SU-DHL-6 (cell line): ENCODE measurements around the gene EYS.

Experiments
- EZH2phosphoT487 ChIP-seq: fragments of 200-600 bp; sonication (generic), shearing (Covaris generic); conservative IDR thresholded peaks from 2 replicates; pipeline ENCODE4 v1.6.1; 2018; ENCODE audit warnings: mild to moderate bottlenecking, antibody characterized with exemption, low read length, moderate library complexity, mixed read lengths
- TF ChIP-seq, protein P1 (sequence below): fragments of 200-600 bp; sonication (generic); IDR thresholded peaks from one replicate; pipeline ENCODE4 v1.5.1; 2017; ENCODE audit warnings: antibody characterized with exemption, mild to moderate bottlenecking, low read length, moderate library complexity; ENCODE audit not compliant: insufficient read depth, poor library complexity, severe bottlenecking

DNA sequence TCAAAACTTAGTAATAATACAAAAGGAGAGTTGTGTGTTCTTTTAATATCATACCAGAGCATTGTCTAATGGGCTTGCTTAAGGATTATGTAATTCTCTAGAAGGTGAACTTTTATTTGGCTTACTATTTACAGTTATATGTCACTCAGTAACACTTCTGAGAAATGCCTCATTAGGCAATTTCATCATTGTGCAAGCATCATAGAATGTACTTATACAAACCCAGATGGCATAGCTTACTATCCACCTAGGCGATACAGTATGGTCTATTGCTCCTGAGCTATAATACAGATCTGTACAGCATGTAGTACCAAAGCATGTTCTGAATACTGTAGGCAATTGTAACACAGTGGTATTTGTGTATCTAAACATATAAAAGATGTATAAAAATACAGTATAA lies 1731.3 kb downstream of the EYS start:
- TF ChIP-seq, protein P1, sequence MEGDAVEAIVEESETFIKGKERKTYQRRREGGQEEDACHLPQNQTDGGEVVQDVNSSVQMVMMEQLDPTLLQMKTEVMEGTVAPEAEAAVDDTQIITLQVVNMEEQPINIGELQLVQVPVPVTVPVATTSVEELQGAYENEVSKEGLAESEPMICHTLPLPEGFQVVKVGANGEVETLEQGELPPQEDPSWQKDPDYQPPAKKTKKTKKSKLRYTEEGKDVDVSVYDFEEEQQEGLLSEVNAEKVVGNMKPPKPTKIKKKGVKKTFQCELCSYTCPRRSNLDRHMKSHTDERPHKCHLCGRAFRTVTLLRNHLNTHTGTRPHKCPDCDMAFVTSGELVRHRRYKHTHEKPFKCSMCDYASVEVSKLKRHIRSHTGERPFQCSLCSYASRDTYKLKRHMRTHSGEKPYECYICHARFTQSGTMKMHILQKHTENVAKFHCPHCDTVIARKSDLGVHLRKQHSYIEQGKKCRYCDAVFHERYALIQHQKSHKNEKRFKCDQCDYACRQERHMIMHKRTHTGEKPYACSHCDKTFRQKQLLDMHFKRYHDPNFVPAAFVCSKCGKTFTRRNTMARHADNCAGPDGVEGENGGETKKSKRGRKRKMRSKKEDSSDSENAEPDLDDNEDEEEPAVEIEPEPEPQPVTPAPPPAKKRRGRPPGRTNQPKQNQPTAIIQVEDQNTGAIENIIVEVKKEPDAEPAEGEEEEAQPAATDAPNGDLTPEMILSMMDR: no peak
- no peak for TF ChIP-seq EZH2phosphoT487
